HG02623 (cell line): ENCODE data around the gene SFMBT1.

Source experiments
- ATAC-seq: cut with Tn5 transposase; IDR thresholded peaks from one replicate; pipeline ENCODE4 v1.9.1; 2021; ENCODE audit warnings: moderate library complexity; ENCODE audit not compliant: unreplicated experiment

SFMBT1 gene

GRCh38 chr3:52857864-52858263 lies 188.0 kb downstream of the SFMBT1 start:
- ATAC-seq, result no peak

- no peak for ATAC-seq
Measured at GRCh38 chr3:52857133-52857532, 188.7 kb downstream of the SFMBT1 start.

DNA sequence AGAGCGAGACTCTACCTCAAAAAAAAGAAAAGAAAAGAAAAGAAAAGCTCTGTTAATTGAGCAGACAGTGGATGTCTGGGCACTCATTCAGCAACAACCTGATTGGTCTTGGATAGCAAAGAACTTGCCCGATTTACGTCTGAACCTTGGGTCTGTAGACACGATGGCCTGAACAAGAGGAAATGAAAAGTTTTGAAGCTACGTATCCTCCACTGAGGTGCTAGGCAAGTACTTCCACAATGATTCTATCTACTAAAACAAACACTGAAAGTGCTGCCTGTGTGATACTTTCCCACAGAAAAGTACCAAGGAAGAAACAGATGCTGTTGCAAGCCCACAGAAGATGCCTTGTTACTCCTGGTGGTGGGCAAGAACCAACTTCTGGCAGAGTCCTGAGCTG lies 189.2 kb downstream of the SFMBT1 start:
- no peak for ATAC-seq

- ATAC-seq, result no peak
Measured at GRCh38 chr3:52854013-52854412, 191.9 kb downstream of the SFMBT1 start.
